Activated CD4-positive, alpha-beta T cell treated with anti-CD3 and anti-CD28 coated beads for 36 hours (primary cell): ENCODE measurements around the gene CEP170. TPM values are rescaled to one million over a fixed set of nuclear protein-coding genes. Genes with fewer than 3 reads are reported as not detected.
"Not testable (repeated sequence)": the region's sequence is repeated elsewhere in the genome, so short reads cannot be mapped to it uniquely, and the experiment has no call there.

Experiments
- ATAC-seq: fragments of 200-7000 bp; cut with Tn5 transposase; one replicate; pipeline ENCODE4 v1.10.0; 2021; ENCODE audit warnings: mild to moderate bottlenecking, moderate library complexity
- CTCF ChIA-PET: fragments of 350-600 bp; sonication (Branson Sonifier 250); formaldehyde crosslinking; loops from one replicate; lab custom pipeline; 2021; ENCODE audit warnings: antibody characterized with exemption; lab: Charles Lee
- POLR2A ChIA-PET: fragments of 350-600 bp; sonication (Branson Sonifier 250); formaldehyde crosslinking; loops from one replicate; lab custom pipeline; 2021; ENCODE audit warnings: antibody characterized with exemption, inconsistent platforms; lab: Charles Lee
- DNase-seq: peaks from one replicate; pipeline ENCODE4 v3.0.0-alpha.2; 2020
- H3K27ac Mint-ChIP-seq: one replicate; pipeline ENCODE4 v1.8.0; 2021; ENCODE audit warnings: mixed read lengths
- H3K27me3 Mint-ChIP-seq: one replicate; pipeline ENCODE4 v1.8.0; 2021; ENCODE audit warnings: mixed read lengths
- H3K36me3 Mint-ChIP-seq: one replicate; pipeline ENCODE4 v1.8.0; 2021; ENCODE audit warnings: low read depth, mixed read lengths
- H3K4me1 Mint-ChIP-seq: one replicate; pipeline ENCODE4 v1.8.0; 2021; ENCODE audit warnings: mixed read lengths
- H3K4me3 Mint-ChIP-seq: one replicate; pipeline ENCODE4 v1.8.0; 2021; ENCODE audit warnings: mild to moderate bottlenecking, moderate library complexity, mixed read lengths
- H3K9me3 Mint-ChIP-seq: one replicate; pipeline ENCODE4 v1.8.0; 2021; ENCODE audit warnings: low read depth, mixed read lengths
- intact Hi-C, 2 experiments: fragments of 100-400 bp; cut with DNase I in 1 of 2; cut with micrococcal nuclease in 1 of 2; formaldehyde crosslinking; loops; one replicate each; pipeline versions ENCODE4 v1.14.2 to v1.15.1; 2022 to 2024; cut with DNase I, micrococcal nuclease
- total RNA-seq, 2 experiments: library from RNA; stranded (reverse); gene quantifications; one replicate each; pipeline ENCODE4 v1.2.3, GENCODE V29; 2021

CEP170 gene
- total RNA-seq, 2 experiments from 2014 or later, result 54.5 to 56.7 TPM

DNA sequence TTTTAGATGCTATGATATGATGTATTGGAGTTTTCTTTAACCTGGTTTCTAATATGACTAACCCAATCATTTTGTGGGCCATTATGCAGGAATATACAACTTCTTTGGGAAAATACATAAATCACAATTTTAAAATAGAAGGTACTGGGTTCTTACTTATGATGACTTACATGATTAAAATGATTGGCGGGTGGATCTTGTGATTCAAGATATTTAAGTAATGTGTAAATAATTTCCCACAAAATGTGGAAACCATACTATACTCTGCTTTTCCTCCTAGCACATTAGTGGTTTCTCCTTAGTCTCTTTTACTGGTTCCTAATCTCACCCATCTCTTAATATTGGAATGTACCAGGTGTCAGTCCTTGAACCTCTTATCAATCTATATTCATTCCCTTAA lies 50.7 kb downstream of the CEP170 start:
- H3K4me3 Mint-ChIP-seq, H3K9me3 Mint-ChIP-seq, DNase-seq, POLR2A ChIA-PET, H3K27me3 Mint-ChIP-seq, H3K27ac Mint-ChIP-seq, intact Hi-C loops, ATAC-seq, CTCF ChIA-PET, H3K4me1 Mint-ChIP-seq: not testable (repeated sequence)
- peaks cover 18% of the 10 kb centered on the region for H3K36me3 Mint-ChIP-seq

DNA sequence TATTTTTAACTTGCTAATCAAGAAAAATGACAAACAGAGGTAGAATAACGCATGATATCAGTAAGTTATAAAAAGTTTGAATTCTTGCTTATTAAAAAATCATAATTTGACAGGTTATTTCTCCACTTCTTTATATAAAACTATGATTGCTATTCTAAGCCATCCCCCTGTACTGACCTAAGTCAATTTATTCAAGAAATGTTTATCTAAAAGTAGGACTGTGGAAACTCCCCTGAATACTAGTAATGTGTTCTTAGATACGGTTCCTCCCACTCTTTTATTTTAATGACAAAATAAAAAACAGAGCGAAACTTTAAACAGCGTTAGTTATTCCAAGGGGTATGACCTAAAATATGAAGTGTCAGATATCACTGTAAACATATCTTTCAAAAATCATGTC lies 51.9 kb downstream of the CEP170 start:
- H3K36me3 Mint-ChIP-seq, result peaks cover 22% of the 10 kb centered on the region
- H3K4me3 Mint-ChIP-seq, H3K9me3 Mint-ChIP-seq, DNase-seq, H3K4me1 Mint-ChIP-seq, CTCF ChIA-PET, POLR2A ChIA-PET, H3K27ac Mint-ChIP-seq, ATAC-seq, H3K27me3 Mint-ChIP-seq, intact Hi-C loops: not testable (repeated sequence)

DNA sequence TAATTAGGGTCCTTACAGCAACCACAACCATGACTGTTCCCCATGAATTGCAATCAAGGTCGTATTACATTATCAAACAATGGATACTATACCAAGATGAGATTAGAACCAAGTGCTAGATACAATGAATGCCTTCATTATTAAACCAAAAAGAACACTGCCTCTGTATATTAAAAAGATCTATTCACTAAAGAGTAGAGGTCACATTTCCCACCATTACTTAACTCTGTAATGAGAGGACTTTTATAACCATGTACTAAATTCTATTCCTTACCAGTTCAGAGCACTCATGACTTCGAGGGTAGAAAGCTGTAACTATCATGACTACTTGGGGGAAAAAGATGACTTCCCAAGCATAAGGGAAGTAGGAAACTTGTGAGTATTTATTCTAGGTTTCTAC lies 53.8 kb downstream of the CEP170 start:
- CTCF ChIA-PET, POLR2A ChIA-PET: not testable (repeated sequence)

DNA sequence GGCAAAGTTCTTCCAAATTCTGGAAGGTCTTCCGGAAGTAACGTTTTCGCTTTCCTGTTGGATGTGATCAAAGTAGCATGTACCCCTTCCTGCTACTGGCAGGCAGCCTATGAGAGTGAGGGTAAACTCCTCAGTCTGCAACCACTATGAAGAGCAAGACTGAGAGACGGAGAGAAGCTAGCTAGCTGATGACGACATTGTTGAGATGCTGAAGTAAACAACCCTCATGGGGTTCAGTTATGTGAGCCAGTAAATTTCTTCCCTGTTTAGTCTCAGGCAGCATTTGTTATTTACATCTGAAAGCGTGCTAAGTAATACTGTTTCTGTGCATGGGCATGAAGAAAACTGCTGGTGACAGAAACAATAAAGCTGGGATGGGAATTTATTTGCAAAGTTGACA lies 57.6 kb downstream of the CEP170 start:
- intact Hi-C loops, CTCF ChIA-PET, H3K4me1 Mint-ChIP-seq, H3K9me3 Mint-ChIP-seq, H3K4me3 Mint-ChIP-seq, DNase-seq, ATAC-seq, H3K27ac Mint-ChIP-seq, POLR2A ChIA-PET, H3K27me3 Mint-ChIP-seq: not testable (repeated sequence)
- H3K36me3 Mint-ChIP-seq, result peaks cover 18% of the 10 kb centered on the region

More for the DNA sequence above, 53.8 kb downstream of the CEP170 start:
- ATAC-seq, H3K4me3 Mint-ChIP-seq, H3K9me3 Mint-ChIP-seq, DNase-seq, H3K27me3 Mint-ChIP-seq, H3K4me1 Mint-ChIP-seq, intact Hi-C loops, H3K27ac Mint-ChIP-seq: not testable (repeated sequence)
- peaks cover 25% of the 10 kb centered on the region for H3K36me3 Mint-ChIP-seq

DNA sequence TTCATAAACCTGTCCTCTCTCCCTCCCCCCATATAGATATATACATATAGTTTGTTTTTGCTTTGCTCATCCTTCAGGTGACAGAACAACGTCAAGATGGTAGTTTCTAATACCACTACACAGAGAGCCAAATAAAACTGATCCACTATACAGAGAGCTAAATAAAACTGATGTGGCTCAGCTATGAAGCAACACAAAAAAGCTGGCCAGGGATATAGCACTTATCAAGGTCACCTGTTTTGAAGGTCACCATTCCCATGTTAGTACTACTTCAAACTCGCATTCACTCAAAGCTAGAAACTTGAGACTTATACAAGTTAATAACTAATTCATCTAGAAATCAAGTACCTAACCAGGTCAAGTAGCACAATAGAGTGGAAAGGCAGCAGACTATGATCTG lies 61.8 kb downstream of the CEP170 start:
- H3K4me3 Mint-ChIP-seq, H3K9me3 Mint-ChIP-seq, CTCF ChIA-PET, ATAC-seq, H3K27ac Mint-ChIP-seq, H3K27me3 Mint-ChIP-seq, POLR2A ChIA-PET, H3K4me1 Mint-ChIP-seq, DNase-seq, intact Hi-C loops: not testable (repeated sequence)
- peaks cover 21% of the 10 kb centered on the region for H3K36me3 Mint-ChIP-seq

DNA sequence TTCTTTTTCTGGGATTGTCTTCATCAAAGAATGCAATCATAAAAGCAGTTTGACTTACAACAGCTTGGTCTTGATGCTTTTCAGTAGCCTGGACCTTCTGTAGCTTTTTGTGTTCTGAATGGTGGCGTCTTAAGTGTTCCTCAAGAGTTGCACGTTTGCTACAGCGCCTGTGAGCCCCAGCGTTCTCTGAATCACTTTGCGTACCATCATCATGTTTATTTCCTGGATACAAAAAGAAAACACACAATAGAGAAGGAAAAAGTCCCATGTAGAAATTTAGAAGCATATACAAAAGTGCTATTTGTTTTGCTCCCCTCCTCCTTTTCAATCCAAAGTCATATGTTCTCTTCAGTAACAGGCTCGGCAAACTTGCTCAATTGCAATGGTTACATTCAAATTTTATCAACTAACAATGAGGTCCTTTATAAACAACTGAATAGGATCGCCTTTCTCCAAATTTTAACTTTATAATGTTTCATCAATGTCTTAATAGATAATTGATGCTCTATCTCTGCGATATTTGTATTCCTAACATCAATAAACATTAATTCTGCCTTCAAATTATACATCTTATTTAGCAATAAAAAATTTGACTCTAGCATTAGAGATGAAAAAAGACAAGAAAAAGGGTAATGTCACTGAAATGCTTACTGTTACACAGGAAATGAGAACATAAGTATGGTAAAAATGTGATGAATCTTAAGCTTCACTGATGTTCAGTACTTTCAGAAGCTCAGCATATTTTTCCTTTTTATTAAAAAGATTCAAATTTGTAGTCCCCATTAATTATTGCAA lies 68.7 kb downstream of the CEP170 start:
- H3K4me3 Mint-ChIP-seq, H3K27ac Mint-ChIP-seq, POLR2A ChIA-PET, CTCF ChIA-PET, H3K27me3 Mint-ChIP-seq, DNase-seq, H3K9me3 Mint-ChIP-seq, ATAC-seq, H3K4me1 Mint-ChIP-seq: not testable (repeated sequence)
- intact Hi-C loops, result loop anchor here in 1 of 2 experiments (5.0 kb wide), 1 partner anchor 61 kb away; no protein-coding TSS in a partner anchor
- peaks cover 31% of the 10 kb centered on the region for H3K36me3 Mint-ChIP-seq

DNA sequence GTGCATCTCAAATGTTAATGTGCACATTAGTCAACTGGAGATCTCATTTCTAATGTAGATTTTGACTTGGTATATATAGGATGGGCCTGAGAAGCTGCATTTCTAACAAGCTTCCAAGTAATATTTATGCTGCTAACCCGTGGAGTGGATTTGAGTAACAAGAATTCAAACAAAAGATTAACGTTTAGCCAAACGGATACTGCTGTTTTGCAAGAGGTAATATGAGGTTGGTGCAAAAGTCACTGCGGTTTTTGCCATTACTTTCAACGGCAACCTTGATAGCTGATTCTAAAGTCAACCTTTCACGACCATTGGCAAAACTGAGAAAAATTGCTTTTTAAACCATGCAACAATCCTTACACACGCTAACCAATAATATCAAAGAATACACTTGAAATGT lies 70.3 kb downstream of the CEP170 start:
- intact Hi-C loops, result loop anchor here in 1 of 2 experiments (5.0 kb wide), 1 partner anchor 63 kb away; no protein-coding TSS in a partner anchor
- H3K4me3 Mint-ChIP-seq, POLR2A ChIA-PET, H3K9me3 Mint-ChIP-seq, H3K27ac Mint-ChIP-seq, DNase-seq, ATAC-seq, H3K27me3 Mint-ChIP-seq, CTCF ChIA-PET: not testable (repeated sequence)
- peaks cover 17% of the 10 kb centered on the region for H3K4me1 Mint-ChIP-seq
- peaks cover 28% of the 10 kb centered on the region for H3K36me3 Mint-ChIP-seq

DNA sequence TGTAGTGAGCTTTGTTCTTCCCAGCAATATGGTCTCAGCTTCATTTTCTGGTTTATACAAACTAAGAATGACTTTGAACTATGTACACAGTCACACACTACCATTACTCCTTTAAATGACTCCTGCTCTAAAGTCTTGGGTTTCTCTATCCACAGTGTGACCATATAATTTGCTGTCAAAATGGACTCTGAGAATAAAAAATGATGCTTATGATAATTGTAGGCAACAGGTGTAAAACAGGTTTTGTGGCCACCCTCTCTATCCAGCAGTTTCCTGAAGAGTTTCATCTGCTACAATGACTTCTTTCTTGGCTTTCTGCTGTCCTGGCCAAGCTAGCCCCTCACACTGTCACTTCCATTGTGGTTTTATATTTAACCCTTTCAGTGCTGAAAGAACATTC lies 71.4 kb downstream of the CEP170 start:
- peaks cover 22% of the 10 kb centered on the region for H3K4me1 Mint-ChIP-seq
- ATAC-seq, H3K27me3 Mint-ChIP-seq, CTCF ChIA-PET, POLR2A ChIA-PET, intact Hi-C loops, DNase-seq, H3K27ac Mint-ChIP-seq, H3K9me3 Mint-ChIP-seq, H3K4me3 Mint-ChIP-seq: not testable (repeated sequence)
- peaks cover 29% of the 10 kb centered on the region for H3K36me3 Mint-ChIP-seq

DNA sequence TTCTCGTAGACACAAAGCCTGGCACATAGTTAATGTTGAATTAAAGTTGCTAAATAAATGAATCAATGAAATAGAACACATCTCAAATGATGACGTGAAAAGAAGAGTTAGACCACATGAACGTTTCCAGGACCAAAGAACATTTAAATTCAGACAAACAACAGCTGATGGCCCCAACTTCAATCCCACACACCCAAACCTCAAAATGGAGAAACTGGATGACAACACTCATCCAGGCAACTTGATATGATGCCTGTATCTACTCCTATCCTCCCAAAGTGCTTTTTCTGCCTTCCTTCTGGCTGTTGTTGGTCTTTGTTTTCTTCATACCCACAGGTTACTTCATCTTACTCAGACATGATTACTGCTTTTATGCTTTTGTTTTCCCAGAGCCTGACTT lies 71.9 kb downstream of the CEP170 start:
- Mint-ChIP-seq H3K36me3 (peaks cover 31% of the 10 kb centered on the region), H3K4me1 (peaks cover 22% of the 10 kb centered on the region)
- ATAC-seq, H3K27ac Mint-ChIP-seq, DNase-seq, POLR2A ChIA-PET, intact Hi-C loops, CTCF ChIA-PET, H3K9me3 Mint-ChIP-seq, H3K27me3 Mint-ChIP-seq, H3K4me3 Mint-ChIP-seq: not testable (repeated sequence)

DNA sequence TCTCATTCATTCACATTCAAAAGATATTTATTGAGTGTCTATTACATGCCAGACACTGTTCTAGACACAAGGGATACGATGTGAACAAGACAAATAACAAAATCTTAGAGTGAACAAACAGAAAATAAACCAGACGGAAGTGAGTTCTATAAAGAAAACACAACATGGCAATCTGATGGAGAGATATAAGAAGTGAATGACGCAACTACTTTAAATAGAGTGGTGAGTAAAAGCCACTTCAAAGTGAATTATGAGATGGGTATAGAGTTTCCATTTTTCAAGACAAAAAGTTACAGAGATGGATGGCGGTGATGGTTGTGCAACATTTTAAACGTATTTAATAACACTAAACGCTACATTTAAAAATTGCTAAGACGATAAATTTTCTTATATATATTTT lies 75.4 kb downstream of the CEP170 start:
- ATAC-seq, result peak; percentile 89
- ChIA-PET CTCF (no interaction called here), POLR2A (no interaction called here)
- H3K9me3 Mint-ChIP-seq, result no peaks in the 10 kb centered on the region
- H3K27me3 Mint-ChIP-seq, result no peaks in the 10 kb centered on the region
- peaks cover 22% of the 10 kb centered on the region for H3K4me1 Mint-ChIP-seq
- no peak for DNase-seq
- H3K27ac Mint-ChIP-seq, result peak overlapping the region; percentile 80
- H3K36me3 Mint-ChIP-seq, result peaks cover 19% of the 10 kb centered on the region
- H3K4me3 Mint-ChIP-seq, result peak overlapping the region; percentile 3
- intact Hi-C loops, result no loop called here

DNA sequence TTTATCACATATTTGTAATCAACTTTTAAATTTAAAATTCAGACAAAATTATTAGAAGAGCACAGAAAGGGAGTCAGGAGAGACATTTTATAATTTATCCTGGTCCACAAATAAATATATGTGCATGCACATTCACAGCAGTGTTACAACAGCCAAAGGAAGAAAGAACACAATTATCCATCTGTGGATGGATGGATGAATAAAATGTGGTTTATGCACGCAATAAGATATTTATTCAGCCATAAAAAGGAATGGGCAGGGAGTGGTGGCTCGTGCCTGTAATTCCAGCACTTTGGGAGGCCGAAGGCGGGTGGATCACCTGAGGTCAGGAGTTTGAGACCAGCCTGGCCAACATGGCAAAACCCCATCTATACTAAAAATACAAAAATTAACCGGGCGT lies 77.3 kb downstream of the CEP170 start:
- DNase-seq, intact Hi-C loops, ATAC-seq, H3K27me3 Mint-ChIP-seq, CTCF ChIA-PET, H3K27ac Mint-ChIP-seq, H3K4me3 Mint-ChIP-seq, POLR2A ChIA-PET, H3K9me3 Mint-ChIP-seq: not testable (repeated sequence)
- H3K4me1 Mint-ChIP-seq, result peaks cover 19% of the 10 kb centered on the region
- peaks cover 14% of the 10 kb centered on the region for H3K36me3 Mint-ChIP-seq

DNA sequence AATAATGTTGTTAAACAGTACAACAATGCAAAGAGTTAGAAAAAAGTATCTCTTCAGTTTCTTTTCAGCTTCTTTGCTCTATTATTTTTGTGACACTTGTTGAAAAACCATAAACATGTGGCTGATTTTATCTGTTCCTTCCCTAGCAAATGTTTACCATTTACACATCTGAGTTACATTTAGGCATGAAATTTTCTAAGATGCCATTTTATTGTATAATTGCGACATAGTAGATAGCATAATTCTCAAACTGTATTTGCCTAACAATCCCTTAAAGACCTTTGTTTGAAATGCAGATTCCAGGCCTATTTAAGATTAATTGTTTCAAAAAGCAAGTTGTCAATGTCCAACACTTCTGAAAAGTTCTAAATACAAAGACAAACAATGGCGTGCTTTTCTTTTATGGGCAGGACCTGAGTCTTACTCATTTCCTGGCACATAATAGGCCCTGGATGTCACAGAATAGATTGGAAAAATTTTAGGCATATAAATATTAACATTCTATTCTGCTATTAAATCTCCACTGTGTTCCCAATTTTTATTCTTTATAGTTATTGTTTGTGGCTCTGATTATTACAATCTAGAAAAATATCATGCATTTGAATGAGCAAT lies 81.2 kb downstream of the CEP170 start:
- not testable (repeated sequence) for H3K9me3 Mint-ChIP-seq, H3K4me3 Mint-ChIP-seq

More for the DNA sequence above, 81.2 kb downstream of the CEP170 start:
- intact Hi-C loops, H3K36me3 Mint-ChIP-seq, H3K4me1 Mint-ChIP-seq, CTCF ChIA-PET, ATAC-seq, DNase-seq, H3K27ac Mint-ChIP-seq, POLR2A ChIA-PET, H3K27me3 Mint-ChIP-seq: not testable (repeated sequence)
